Mesendoderm (in vitro differentiated cells): Measurements from ENCODE around the gene CAMTA1.

ENCODE experiments used
- DNase-seq: peaks from one replicate; pipeline ENCODE4 v3.0.0; 2013
- H2AK5ac ChIP-seq: 2 replicates; pipeline ENCODE4 v1.6.1; 2013; ENCODE audit warnings: low read length, inconsistent platforms
- H2BK120ac ChIP-seq: 2 replicates; pipeline ENCODE4 v1.6.1; 2013; ENCODE audit warnings: low read depth, mild to moderate bottlenecking, low read length, moderate library complexity, mixed read lengths
- H2BK15ac ChIP-seq: replicated peaks from 2 replicates; pipeline ENCODE4 v1.6.1; 2013; ENCODE audit warnings: low read depth, mild to moderate bottlenecking, moderate library complexity
- H2BK5ac ChIP-seq: 2 replicates; pipeline ENCODE4 v1.6.1; 2013; ENCODE audit warnings: low read length, inconsistent platforms
- H3K18ac ChIP-seq: 2 replicates; pipeline ENCODE4 v1.6.1; 2013; ENCODE audit warnings: mild to moderate bottlenecking, low read length, mixed read lengths
- H3K23ac ChIP-seq: one replicate; pipeline ENCODE4 v1.6.1; 2013; ENCODE audit warnings: low read length
- H3K27ac ChIP-seq: 2 replicates; pipeline ENCODE4 v1.5.1; 2013; ENCODE audit warnings: low read depth, mild to moderate bottlenecking, inconsistent platforms, low read length, moderate library complexity
- H3K27me3 ChIP-seq: 2 replicates; pipeline ENCODE4 v1.6.1; 2013; ENCODE audit warnings: low read length, control low read depth, mild to moderate bottlenecking, inconsistent platforms; ENCODE audit not compliant: insufficient read depth, poor library complexity
- H3K36me3 ChIP-seq: 2 replicates; pipeline ENCODE4 v1.6.1; 2013; ENCODE audit warnings: low read length, inconsistent platforms; ENCODE audit not compliant: control insufficient read depth, insufficient read depth
- H3K4ac ChIP-seq: one replicate; pipeline ENCODE4 v1.6.1; 2013; ENCODE audit warnings: low read depth, mild to moderate bottlenecking, low read length, moderate library complexity
- H3K4me1 ChIP-seq: 2 replicates; pipeline ENCODE4 v1.6.1; 2013; ENCODE audit warnings: low read depth, low read length, inconsistent platforms; ENCODE audit not compliant: control insufficient read depth
- H3K4me2 ChIP-seq: 2 replicates; pipeline ENCODE4 v1.6.1; 2013; ENCODE audit warnings: low read length
- H3K4me3 ChIP-seq: 2 replicates; pipeline ENCODE4 v1.5.1; 2013; ENCODE audit warnings: mild to moderate bottlenecking, low read length
- H3K56ac ChIP-seq: one replicate; pipeline ENCODE4 v1.6.1; 2013; ENCODE audit warnings: low read length
- H3K79me1 ChIP-seq: 2 replicates; pipeline ENCODE4 v1.6.1; 2013; ENCODE audit warnings: low read length, inconsistent platforms
- H3K79me2 ChIP-seq: 2 replicates; pipeline ENCODE4 v1.6.1; 2013; ENCODE audit warnings: mild to moderate bottlenecking, low read length; ENCODE audit not compliant: control insufficient read depth, insufficient read depth
- H3K9ac ChIP-seq: 2 replicates; pipeline ENCODE4 v1.6.1; 2013; ENCODE audit warnings: low read length, inconsistent platforms
- H4K5ac ChIP-seq: one replicate; pipeline ENCODE4 v1.6.1; 2013; ENCODE audit warnings: low read length
- H4K8ac ChIP-seq: one replicate; pipeline ENCODE4 v1.6.1; 2013; ENCODE audit warnings: low read depth, mild to moderate bottlenecking, control low read depth, low read length, moderate library complexity
- WGBS: extraction: QIAGEN DNeasy Blood & Tissue Kit; methylation state at CpG from one replicate; pipeline ENCODE4 v1.1.7; 2013; ENCODE audit warnings: low lambda C conversion rate, missing lambda C conversion rate; ENCODE audit not compliant: insufficient coverage; ENCODE audit errors: extremely low coverage; 5-methylcytosine and 5-hydroxymethylcytosine counted together

The CAMTA1 gene

GRCh38 chr1:7527733-7528045 is 742.4 kb downstream of the CAMTA1 start:
- Histone ChIP-seq H4K5ac (no peak overlapping the region), H2BK5ac (no peak overlapping the region), H3K4me3 (no peak overlapping the region), H3K23ac (no peak overlapping the region), H3K4me2 (no peak overlapping the region), H3K18ac (no peak overlapping the region), H3K36me3 (no peaks in the 10 kb centered on the region), H3K79me2 (no peaks in the 10 kb centered on the region), H3K4me1 (no peaks in the 10 kb centered on the region), H2AK5ac (no peak overlapping the region), H3K27me3 (no peaks in the 10 kb centered on the region), H3K9ac (no peak overlapping the region), H4K8ac (no peak overlapping the region), H3K27ac (no peak overlapping the region), H3K4ac (no peak overlapping the region), H3K79me1 (no peaks in the 10 kb centered on the region), H2BK120ac (no peak overlapping the region), H3K56ac (no peak overlapping the region), H2BK15ac (no peak overlapping the region)
- no peak for DNase-seq
- no CpG with 5 or more reads among the region's 7 CpGs for WGBS

- no peak overlapping the region for H3K4me2 ChIP-seq
- no peak overlapping the region for H3K27ac ChIP-seq
- WGBS = no CpG with 5 or more reads among the region's 6 CpGs
- H3K23ac ChIP-seq = no peak overlapping the region
- no peak overlapping the region for H2BK15ac ChIP-seq
- H3K9ac ChIP-seq = no peak overlapping the region
- H3K4me1 ChIP-seq = no peaks in the 10 kb centered on the region
- DNase-seq = no peak
- no peak overlapping the region for H4K5ac ChIP-seq
- H3K4me3 ChIP-seq = no peak overlapping the region
- H3K36me3 ChIP-seq = no peaks in the 10 kb centered on the region
- H4K8ac ChIP-seq = no peak overlapping the region
- H3K56ac ChIP-seq = no peak overlapping the region
- no peak overlapping the region for H2AK5ac ChIP-seq
- H2BK120ac ChIP-seq = no peak overlapping the region
- H2BK5ac ChIP-seq = no peak overlapping the region
- H3K4ac ChIP-seq = no peak overlapping the region
- H3K27me3 ChIP-seq = no peaks in the 10 kb centered on the region
- H3K79me1 ChIP-seq = no peaks in the 10 kb centered on the region
- H3K18ac ChIP-seq = no peak overlapping the region
- no peaks in the 10 kb centered on the region for H3K79me2 ChIP-seq
These were observed 743.3 kb downstream of the CAMTA1 start for GRCh38 chr1:7528386-7529198.

GRCh38 chr1:7529917-7530316 is 744.7 kb downstream of the CAMTA1 start:
- Histone ChIP-seq H3K4me3 (no peak overlapping the region), H3K23ac (no peak overlapping the region), H3K4me1 (no peaks in the 10 kb centered on the region), H3K9ac (no peak overlapping the region), H3K18ac (no peak overlapping the region), H3K27me3 (no peaks in the 10 kb centered on the region), H2BK15ac (no peak overlapping the region), H3K79me1 (no peaks in the 10 kb centered on the region), H2AK5ac (no peak overlapping the region), H4K8ac (no peak overlapping the region), H4K5ac (no peak overlapping the region), H3K56ac (no peak overlapping the region), H3K4me2 (no peak overlapping the region), H2BK5ac (no peak overlapping the region), H2BK120ac (no peak overlapping the region), H3K36me3 (no peaks in the 10 kb centered on the region), H3K79me2 (no peaks in the 10 kb centered on the region), H3K27ac (no peak overlapping the region), H3K4ac (no peak overlapping the region)
- DNase-seq = no peak
- WGBS = no CpG with 5 or more reads among the region's 7 CpGs

- DNase-seq = no peak
- Histone ChIP-seq H2BK15ac (no peak overlapping the region), H4K8ac (no peak overlapping the region), H3K4me3 (no peak overlapping the region), H3K4me1 (peaks cover 6% of the 10 kb centered on the region), H3K27me3 (no peaks in the 10 kb centered on the region), H3K4ac (no peak overlapping the region), H3K56ac (no peak overlapping the region), H3K79me1 (no peaks in the 10 kb centered on the region), H3K4me2 (no peak overlapping the region), H2AK5ac (no peak overlapping the region), H3K79me2 (no peaks in the 10 kb centered on the region), H2BK5ac (no peak overlapping the region), H3K36me3 (no peaks in the 10 kb centered on the region), H3K18ac (no peak overlapping the region), H4K5ac (no peak overlapping the region), H2BK120ac (no peak overlapping the region), H3K23ac (no peak overlapping the region), H3K27ac (no peak overlapping the region), H3K9ac (no peak overlapping the region)
- no CpG with 5 or more reads among the region's 18 CpGs for WGBS
These were observed 746.5 kb downstream of the CAMTA1 start for GRCh38 chr1:7531562-7532340.

- Histone ChIP-seq H3K27me3 (no peaks in the 10 kb centered on the region), H2BK5ac (no peak overlapping the region), H3K4me3 (no peak overlapping the region), H3K9ac (no peak overlapping the region), H3K4ac (no peak overlapping the region), H2BK15ac (no peak overlapping the region), H3K18ac (no peak overlapping the region), H3K4me2 (no peak overlapping the region), H3K79me1 (no peaks in the 10 kb centered on the region), H3K4me1 (peaks cover 8% of the 10 kb centered on the region), H3K79me2 (no peaks in the 10 kb centered on the region), H4K8ac (no peak overlapping the region), H3K23ac (no peak overlapping the region), H3K56ac (no peak overlapping the region), H4K5ac (no peak overlapping the region), H2AK5ac (no peak overlapping the region), H3K27ac (no peak overlapping the region), H3K36me3 (no peaks in the 10 kb centered on the region), H2BK120ac (no peak overlapping the region)
- no CpG with 5 or more reads among the region's 10 CpGs for WGBS
- DNase-seq = no peak
These were observed 747.8 kb downstream of the CAMTA1 start for GRCh38 chr1:7533006-7533405.
